Measurements from ENCODE around the gene GPR156.
A peak's percentile ranks its signal among the peaks of the same experiment; 100 is the strongest.
"Not testable (repeated sequence)": the region's sequence is repeated elsewhere in the genome, so short reads cannot be mapped to it uniquely, and the experiment has no call there.

GPR156 gene

DNA sequence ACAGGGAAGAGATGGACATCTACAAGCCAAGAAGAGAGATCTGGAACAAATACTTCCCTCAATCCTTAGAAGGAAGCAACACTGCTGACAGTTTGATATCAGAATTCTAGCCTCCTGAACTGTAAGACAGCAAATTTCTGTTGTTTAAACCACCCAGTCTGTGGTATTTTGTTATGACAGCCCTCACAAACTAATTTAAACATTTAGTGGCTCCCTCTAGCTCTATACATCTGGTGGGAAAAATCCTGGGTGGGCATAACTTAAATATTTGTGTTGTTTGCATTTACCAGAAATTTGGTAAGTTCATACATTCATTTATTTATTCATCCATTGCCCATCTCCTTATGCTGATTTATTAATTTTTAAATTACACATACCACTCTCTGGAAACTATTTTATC, 128.3 kb downstream of the GPR156 start:
- no peak for DNase-seq

DNA sequence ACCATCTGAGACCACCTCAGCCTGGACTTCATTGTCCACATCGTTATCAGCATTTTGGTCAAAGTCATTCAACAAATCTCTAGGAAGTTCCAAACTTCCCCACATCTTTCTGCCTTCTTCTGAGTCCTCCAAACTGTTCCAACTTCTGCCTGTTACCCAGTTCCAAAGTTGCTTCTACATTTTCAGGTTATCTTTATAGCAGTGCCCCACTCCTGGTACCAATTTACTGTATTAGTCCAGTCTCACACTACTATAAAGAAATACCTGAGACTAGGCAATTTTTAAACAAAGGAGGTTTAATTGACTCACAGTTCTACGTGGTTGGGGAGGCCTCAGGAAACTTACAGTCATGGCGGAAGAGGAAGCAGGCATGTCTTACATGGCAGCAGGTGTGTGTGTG, 129.3 kb downstream of the GPR156 start:
- not testable (repeated sequence) for DNase-seq

DNA sequence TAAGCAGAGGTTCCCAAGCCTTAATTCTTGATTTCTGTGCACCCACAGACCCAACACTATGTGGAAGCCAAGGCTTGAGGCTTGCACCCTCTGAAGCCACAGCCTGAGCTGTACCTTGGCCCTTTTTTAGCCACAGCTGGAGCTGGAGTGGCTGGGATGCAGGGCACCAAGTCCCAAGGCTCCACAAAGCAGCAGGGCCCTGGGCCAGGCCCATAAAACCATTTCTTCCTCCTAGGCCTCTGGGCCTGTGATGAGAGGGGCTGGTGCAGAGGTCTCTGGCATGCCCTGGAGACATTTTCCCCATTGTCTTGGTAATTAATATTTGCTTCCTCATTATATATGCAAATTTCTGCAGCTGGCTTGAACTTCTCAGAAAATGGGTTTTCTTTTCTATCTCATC, 129.9 kb downstream of the GPR156 start:
- no peak for DNase-seq

DNA sequence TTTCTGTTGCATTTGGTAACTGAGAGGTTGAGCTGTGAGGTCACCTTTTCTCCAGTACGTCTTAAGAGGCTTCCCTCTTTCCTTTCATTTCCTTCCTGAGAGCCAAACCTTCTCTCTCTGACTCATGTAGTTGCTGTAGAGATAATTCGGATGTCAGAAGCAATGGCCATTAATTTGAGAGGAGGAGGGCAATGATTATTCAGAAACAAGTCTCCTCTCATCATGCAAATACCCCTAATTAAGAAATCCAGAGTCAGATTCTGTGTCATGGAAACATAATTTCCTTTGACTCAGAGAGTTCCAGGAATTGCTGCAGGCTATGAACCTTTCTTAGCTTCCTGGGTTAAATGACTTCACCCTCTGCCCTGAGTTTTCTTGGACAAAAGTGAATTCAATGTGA, 131.7 kb downstream of the GPR156 start:
- no peak for DNase-seq

DNA sequence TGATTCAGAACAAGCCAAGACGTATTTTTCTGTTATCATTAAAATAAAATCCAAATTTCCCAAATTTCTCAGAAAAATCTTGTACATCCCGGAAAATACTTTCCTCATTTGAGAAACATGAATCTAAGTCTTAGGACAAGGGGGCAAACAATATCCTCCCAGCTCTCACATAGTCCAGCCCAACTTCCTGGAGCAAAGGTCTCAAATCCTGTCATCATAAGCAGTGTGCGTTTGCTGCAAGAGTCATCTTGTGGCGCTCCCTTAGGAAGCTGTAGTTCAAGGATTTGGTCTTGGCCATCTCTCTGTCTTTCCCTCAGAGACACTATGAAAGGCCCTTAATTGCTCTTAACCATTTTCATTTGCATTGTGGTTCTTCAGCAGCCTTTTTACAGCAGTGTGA, 133.2 kb downstream of the GPR156 start:
- DNase-seq: no peak

DNA sequence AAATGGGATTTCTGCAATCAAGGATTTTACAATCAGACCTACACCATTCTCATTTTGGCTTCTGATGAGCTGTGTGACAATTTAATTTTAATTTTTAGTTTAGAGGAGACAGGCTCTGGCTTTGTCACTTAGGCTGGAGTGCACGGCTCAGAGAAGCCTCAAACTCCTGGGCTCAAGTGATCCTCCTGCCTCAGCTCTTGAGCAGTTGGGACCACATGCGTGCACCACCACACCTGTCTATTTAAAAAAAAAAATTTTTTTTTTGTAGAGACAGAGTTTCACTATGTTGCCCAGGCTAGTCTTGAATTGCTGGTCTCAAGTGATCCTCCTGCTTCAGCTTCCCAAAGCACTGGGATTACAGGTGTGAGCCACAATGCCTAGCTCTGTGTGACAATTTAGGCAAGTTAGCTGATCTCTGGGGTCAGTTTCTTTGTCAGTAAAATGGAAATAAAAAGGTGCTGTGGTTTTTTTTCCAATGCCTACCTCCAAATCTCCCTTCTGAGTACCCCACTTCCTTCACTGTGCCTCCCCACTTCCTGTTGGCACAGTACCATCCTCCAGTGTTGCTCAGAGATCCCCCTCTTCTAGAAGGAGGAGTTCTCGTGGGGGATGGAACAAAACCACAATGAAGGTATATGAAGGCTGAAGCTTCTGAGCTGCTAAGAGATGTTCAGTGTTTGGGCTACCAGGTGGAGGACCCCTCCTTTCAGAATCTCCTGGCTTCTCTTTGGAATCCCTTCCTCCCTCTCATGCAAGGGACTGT, 136.7 kb downstream of the GPR156 start:
- DNase-seq: no peak

DNA sequence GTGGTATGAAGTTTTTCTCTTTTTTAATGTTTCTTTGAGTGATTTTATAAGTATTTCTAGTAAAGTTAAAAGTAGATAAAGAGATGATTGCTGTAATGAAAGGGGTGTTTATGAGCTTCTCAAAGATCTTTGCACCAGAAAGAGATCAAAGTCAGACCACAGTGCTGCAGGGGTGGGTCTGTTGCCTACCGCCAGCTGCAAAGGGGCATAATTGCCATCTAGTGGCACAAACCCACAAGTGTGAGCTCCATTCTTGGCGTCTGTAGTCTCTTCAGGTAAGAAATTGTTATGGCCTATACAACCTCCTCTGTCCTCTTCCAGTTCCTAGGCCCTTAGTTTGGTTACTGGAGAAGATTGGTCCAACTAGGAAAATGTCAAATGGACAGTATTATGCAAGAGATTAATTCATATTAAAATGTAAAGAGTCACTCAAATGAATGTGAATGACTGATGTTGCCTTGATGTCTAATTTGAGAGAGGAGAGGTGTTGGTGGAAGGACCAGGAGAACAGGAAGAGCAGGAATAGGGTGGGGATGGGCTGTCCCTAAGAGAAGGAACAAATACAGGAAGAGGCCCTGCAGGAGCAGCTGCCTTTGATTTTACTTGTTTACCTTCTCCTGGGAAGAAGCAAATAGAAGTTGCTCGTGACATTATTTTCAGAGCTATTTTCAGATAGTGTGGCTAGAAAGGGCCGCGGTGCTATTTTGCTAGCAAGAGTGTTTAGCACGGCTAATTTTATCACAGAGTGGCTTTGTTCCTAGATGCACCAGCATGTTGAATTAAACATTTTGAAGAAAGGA, 137.8 kb downstream of the GPR156 start:
- DNase-seq: peak; percentile 58

DNA sequence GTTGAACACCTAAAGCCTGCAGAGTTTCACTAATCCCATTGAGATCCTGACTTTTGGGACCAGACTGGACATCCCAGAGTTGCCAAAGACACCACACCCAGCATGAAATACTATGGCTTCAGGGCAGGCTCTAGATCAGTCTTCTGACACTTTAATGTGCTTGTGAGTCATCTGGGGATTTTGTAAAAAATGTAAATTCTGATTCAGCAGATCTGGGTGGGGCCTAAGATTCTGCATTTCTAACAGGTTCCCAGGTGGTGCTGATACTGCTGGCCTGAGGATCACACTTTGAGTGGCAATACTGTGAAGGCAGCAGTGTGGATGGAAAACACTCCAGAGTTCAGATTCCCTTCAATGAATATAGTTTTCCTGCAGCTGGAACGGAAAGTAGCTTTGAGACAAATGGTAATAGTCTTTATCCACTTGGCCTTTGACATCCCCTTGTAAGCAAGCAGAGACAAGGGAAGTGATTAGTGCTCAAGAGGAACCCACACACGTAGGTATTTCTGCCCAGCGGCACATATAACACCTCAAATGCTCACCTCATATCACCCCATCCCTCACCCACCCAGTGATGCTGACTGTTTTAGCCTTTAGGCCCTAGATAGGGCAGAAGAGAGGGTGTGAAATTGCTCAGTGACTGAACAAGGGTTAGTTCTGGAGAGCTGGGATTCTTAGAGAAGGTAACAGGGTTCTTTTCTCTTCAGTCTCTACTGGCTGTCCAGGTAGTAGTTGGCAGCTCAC, 139.3 kb downstream of the GPR156 start:
- no peak for DNase-seq

DNA sequence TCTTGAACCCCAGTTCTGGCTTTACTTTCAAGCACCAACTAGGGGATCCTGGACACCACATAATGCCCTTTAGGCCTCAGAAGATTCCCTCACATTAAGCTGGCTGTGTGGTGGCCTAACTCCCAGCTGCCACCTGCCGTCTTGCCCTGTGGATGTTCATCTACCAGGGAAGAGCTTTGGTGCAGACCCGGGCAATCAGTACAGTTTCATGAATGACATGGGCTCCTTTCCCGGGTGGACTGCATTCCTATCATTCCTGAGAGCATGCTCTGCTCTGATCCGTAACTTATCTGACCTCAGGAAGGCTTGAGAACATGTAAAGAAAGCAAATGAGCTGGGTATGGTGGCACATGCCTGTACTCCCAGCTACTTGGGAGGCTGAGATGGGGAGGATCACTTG, 140.8 kb downstream of the GPR156 start:
- DNase-seq: no peak

DNA sequence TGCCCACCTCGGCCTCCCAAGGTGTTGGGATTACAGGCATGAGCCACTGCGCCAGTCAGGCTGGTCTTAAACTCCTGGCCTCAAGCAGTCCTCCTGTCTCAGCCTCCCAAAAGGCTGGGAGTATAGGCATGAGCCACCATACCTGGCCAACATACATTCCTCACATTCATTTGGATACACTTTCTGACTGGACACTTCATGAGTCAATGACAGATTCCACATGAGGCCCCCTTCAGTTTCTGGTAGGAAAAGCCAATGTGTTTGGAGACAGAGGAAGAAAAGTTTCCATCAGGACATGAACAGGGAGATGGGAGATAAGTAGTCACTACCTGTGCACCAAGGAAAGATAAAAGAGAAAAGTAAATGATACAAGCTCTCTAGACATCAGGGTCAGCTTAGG, 141.3 kb downstream of the GPR156 start:
- no peak for DNase-seq

DNA sequence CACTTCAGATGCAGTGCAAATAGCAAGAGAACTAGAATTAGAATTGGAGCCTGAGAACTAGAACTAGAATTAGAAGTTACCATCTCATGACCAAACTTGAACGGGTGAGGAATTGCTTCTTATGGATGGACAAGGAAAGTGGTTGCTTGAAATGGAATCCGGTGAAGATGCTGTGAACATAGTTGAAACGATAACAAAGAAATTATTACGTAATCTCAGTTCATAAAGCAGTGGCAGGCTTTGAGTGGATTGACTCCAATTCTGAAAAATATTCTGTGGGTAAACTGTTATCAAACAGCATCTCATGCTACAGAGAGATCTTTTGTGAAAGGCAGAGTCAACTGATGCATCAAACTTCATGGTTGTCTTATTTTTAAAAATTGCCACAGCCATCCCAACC, 142.8 kb downstream of the GPR156 start:
- no peak for DNase-seq

DNA sequence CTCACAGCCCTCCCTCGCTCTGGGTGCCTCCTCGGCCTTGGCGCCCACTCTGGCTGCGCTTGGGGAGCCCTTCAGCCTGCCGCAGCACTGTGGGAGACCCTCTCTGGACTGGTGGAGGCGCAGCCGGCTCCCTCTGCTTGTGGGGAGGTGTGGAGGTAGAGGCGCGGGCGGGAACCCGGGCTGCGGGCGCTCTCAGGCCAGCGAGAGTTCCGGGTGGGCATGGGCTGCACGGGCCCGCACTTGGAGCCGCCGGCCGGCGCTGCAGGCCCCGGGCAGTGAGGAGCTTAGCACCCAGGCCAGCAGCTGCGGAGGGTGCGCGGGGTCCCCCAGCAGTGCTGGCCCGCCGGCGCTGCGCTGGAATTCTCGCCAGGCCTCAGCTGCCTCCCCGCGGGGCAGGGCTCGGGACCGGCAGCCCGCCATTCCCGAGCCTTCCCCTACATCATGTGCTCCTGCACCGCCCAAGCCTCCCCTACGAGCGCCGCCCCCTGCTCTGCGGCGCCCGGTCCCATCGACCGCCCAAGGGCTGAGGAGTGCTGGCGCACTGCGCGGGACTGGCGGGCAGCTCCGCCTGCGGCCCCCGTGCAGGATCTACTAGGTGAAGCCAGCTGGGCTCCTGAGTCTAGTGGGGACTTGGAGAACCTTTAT, 144.8 kb downstream of the GPR156 start:
- DNase-seq: no peak

DNA sequence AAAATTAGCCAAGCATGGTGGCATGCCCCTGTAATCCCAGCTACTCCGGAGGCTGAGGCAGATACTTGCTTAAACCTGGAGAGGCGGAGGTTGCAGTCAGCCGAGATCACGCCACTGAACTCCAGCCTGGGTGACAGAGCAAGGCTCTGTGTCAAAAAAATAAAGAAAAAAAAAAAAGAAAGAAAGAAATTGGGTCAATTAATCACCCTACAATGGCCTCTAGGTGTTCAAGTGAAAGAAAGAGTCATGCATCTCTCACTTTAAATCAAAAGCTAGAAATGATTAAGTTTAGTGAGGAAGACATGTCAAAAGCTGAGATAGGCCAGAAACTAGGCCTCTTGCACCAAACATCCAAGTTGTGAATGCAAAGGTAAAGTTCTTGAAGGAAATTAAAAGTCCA, 145.9 kb downstream of the GPR156 start:
- DNase-seq: no peak

DNA sequence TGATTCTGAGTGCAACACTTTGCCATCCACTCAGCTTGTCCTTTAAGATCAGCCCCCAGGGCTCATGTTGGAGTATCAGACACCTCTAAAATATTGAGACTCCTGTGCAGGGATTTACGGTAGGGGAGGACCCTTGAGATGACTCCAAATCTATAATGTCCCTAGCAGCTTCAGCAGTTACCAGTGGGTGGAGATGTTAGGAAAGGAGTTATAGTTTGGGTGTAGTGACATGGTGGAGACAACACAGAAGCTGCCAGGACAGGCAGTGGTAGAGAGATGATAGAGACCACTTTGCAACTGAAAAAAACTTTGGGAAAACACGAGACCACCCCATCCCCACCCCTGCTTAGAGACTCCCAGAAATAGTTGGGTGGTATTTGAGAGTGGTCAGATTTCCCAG, 147.5 kb downstream of the GPR156 start:
- no peak for DNase-seq

DNA sequence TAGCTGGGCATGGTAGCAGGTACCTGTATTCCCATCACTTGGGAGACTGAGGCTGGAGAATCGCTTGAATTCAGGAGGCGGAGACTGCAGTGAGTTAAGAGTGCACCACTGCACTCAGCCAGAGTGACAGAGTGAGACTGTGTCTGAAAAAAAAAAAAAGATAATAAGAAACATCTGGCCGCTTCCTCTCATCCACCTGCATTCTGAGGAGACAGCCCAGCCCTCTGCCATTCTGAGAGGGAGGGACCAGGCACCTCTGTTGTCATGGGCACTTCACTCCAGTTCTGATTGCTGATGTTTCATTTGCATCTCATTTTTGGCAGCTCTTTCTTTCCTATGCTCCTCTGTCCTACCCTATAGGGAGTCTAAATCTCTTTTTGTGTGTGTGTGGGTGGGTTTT, 154.4 kb downstream of the GPR156 start:
- no peak for DNase-seq

DNA sequence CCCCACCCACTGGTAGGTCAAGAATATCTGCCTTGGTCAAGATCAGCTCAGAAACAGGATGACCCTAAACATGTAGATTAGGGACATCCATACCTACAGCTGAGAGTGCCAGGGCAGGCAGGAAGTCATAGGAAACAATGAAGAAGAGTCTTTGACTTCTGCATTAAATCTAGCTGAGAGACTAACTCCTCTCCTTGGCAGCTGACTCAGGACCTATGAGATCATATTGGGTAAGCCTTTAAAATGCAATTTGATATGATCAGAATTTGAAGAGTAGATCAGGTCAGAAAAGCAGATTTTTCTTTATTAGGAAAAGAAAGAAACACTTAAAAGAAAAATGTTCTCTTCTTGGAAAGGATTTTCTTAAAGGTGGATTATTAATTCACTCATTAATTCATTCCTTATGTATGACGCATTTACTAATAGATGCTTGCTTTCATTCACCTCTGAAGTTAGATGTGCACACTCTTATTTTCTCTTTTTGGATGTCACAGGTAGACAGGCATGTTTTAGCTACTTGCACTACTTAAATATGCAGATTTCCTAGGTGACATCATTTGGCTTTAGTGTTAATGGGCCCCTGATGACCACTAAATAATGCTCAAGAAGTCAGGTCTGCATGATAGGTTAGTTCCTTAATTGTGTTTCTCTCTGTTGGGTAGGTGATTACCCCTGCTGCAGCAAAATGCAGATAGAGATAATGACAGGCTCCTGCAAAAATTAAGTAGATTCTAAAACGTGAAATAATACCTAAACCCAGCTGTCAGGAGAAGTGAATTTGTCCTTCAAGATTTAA, 155.1 kb downstream of the GPR156 start:
- DNase-seq: no peak

DNA sequence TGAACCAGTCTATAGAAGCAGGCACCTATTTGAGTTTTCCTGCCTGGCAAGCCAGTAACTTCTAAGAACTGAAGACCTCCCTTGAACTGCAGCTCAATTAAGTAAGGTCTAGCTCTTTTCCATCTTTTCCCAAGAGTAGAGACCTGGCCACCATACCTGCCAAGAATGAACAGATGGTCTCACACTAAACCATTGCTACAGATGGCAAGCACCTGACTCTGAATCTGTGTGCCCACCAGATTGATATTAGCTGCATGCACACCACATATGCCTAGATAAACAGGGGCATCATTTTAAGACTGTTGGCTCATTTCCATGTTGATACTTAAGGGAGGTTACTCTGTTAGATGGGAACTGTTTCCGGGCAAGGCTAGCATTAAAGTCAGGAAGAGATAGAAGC, 156.0 kb downstream of the GPR156 start:
- DNase-seq: no peak

DNA sequence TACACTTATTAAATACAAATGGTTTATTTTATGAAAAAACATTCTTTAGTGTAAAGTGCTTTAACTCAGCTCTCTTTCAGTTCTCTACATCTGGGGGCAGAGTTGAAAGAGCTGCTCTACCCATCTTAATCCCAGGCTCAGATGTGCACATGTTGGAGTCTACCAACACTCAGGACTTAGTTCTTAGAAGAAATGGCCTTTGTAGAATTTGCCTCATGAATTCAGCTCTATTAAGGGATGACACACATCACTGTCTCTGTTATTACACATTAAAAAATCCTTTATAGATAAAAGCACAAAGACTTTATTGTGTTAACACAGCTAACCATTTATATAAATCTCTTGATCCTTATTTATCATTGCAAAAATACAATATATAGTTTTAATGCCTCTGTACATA, 159.0 kb downstream of the GPR156 start:
- no peak for DNase-seq

DNA sequence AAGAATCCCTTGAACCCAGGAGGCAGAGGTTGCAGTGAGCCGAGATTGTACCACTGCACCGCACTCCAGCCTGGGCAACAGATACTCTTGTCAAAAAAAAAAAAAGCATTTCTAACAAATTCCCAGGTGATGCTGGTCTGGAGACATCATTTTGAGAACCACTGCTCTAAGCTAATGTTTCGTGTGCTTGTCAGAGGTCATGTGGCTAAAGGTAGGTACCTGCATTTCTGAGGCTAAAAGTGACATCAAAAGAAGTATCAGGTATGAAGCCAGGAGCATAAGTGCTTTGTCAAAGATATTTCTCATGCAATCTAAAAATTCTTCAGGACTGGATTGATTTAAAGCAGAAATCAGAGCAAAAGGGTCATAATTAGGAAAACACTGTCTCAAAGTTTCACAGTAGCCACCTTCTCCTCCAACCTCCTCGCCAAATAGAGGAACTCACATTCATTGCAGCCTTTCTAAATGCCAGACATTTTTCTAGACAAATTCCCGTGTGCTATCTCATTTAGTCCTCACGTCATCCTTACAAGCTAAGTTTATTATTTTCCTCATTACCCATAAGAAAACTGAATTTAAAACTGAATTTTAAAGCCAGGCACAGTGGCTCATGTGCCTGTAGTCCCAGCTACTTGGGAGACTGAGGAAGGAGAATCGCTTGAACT, 165.0 kb downstream of the GPR156 start:
- DNase-seq: no peak

Measured in activated CD8-positive, alpha-beta memory T cell treated with anti-CD3 and anti-CD28 coated beads, Interleukin-2, amount 50 U/mL, for 4 hours (primary cell).